IPS-18c (cell line): Measurements from ENCODE around the gene ORC5.

Experiments used
- H3K4me3 ChIP-seq: 2 replicates; pipeline ENCODE4 v1.7.0; 2013; ENCODE audit warnings: low read depth, mild to moderate bottlenecking, low read length, moderate library complexity; ENCODE audit not compliant: insufficient read depth
- H3K9me3 ChIP-seq: one replicate; pipeline ENCODE4 v1.6.1; 2013; ENCODE audit warnings: mild to moderate bottlenecking, low read length, moderate library complexity; ENCODE audit not compliant: control insufficient read depth, insufficient read depth

The ORC5 gene

DNA sequence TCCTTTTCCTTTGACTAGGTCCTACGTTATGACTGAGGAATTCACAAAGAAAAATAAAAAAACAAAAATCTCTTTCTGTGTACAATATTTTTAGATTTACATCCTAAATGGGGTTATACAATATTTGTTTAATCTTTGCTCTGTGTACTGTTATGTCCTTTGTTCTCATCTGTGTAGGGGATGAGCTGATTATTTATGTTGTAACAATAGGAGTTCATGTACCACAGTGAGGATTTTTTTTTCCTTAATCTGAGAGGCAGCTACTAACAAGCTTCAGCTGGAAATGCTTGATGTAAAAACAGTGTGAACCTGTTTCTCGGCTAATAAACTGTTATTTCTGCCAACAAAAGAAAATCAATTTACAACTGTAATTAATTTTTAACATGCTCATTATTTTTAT, 58.0 kb downstream of the ORC5 start:
- no peaks in the 10 kb centered on the region for H3K9me3 ChIP-seq

DNA sequence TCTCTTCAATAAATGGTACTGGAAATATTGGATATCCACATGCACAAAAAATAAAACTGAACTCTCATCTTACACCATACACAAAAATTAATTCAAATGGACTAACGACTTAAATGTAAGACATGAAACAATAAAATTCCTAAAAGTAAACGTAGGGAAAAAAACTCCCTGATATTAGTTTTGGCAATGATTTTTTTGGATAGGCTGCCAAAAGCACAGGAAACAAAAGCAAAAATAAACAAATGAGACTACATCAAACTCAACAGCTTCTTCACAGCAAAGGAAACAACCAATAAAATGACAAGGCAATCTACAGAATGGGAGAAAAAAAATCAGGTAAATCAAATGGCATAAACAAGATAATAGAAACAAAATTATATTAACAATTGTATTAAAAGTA, 65.7 kb downstream of the ORC5 start:
- no peaks in the 10 kb centered on the region for H3K9me3 ChIP-seq
- no peak overlapping the region for H3K4me3 ChIP-seq

More for the DNA sequence above, 58.0 kb downstream of the ORC5 start:
- H3K4me3 ChIP-seq: no peak overlapping the region

DNA sequence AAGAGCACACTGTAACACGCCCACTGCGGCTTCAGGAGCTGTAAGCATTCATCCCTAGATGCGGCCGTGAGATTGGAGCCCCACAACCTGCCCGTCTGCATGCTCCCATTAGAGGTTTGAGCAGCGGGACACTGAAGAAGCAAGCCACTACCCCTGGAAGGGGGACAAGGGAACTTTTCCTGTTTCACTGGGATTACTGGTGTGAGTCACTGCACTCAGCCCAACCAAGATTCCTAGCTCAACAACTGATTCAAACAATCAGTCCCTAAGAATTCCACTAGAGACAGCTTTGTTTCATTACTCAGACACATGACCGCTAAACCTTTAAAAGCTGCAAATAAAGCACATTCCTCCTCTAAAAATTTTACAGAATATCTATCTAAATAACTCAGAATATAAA, 69.8 kb downstream of the ORC5 start:
- H3K4me3 ChIP-seq: no peak overlapping the region
- no peaks in the 10 kb centered on the region for H3K9me3 ChIP-seq

GRCh38 chr7:104137511-104137910, 70.3 kb downstream of the ORC5 start:
- H3K9me3 ChIP-seq: no peaks in the 10 kb centered on the region
- H3K4me3 ChIP-seq: no peak overlapping the region

- H3K9me3 ChIP-seq: no peaks in the 10 kb centered on the region
- no peak overlapping the region for H3K4me3 ChIP-seq
These were observed 70.8 kb downstream of the ORC5 start for GRCh38 chr7:104136981-104137380.

DNA sequence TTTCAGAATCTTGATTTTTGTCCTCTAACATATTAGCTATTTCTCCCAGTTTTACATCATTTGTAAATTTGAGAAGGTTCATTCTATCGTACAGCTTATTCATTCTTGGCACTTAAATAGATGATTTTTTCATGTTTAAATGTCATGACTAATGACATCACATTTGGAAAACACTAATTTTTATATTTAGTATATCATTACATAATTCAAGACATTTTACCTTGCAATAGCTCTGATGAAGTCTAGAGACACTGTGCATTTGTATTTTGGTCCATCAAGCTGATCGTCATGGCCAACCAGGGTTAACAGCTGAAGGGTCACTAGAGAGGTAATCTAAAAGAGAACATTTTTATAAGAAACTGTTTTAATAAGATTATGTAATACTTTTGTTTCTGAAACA, 71.3 kb downstream of the ORC5 start:
- Histone ChIP-seq H3K9me3 (no peaks in the 10 kb centered on the region), H3K4me3 (no peak overlapping the region)

DNA sequence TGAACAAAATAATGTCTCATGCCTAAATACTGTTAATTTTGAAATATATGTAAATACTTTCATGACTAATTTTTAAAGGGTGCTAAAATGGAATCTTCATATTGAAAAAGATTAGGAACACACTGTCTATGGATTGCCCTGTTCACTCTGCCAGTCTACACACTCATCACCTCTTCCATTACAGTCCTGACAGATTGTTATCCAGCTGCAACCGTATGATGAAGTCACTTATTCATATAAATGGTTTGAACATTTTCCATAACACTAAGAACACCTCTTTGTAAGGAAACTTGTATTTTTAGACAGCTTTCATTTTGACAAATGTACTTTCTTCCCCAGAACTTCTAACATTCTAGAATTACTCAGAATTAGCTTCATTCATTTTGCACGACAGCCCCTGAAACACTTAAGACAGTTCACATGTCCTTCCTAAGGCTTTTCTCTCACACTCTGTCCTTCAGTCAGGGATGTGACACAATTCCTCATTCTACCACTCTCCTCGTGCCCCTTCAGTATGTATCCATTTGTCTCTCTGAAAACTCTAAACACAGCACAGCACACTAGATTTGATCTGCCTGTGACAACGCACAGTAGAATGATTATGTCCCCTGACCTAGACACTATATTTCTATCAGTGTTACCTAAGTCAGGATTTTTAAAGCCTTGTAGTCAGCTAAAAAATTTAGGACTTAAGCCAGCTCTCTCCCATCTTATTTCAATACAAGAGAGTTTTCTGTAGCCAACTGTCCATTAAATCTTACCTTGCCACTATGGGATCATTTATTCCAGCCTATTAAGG, 71.9 kb downstream of the ORC5 start:
- H3K9me3 ChIP-seq: no peaks in the 10 kb centered on the region
- no peak overlapping the region for H3K4me3 ChIP-seq

- Histone ChIP-seq H3K9me3 (no peaks in the 10 kb centered on the region), H3K4me3 (no peak overlapping the region)
These were observed 74.6 kb downstream of the ORC5 start for GRCh38 chr7:104133238-104133637.

- no peaks in the 10 kb centered on the region for H3K9me3 ChIP-seq
- H3K4me3 ChIP-seq: no peak overlapping the region
These were observed 77.1 kb downstream of the ORC5 start for GRCh38 chr7:104130726-104131125.

DNA sequence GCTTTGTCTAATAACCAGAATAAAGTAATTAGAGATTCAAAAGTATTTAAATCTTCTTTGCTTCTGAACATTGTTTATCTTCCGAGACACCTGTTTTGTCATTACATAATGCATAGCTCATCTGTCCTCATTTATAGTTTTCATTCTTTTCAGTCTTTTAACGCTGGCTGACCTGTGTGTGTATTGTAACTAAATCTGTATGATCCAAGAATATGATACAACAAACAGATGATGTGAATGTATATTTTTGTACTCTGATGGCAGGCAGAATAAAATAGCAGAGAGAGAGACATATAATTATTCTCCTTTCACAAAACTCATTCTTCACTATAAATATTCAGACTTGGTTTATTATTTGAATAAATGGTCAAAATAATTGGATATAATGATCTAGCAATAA, 80.6 kb downstream of the ORC5 start:
- no peaks in the 10 kb centered on the region for H3K9me3 ChIP-seq

GRCh38 chr7:104126411-104126841, 81.4 kb downstream of the ORC5 start:
- H3K9me3 ChIP-seq: no peaks in the 10 kb centered on the region
- no peak overlapping the region for H3K4me3 ChIP-seq

More for the DNA sequence above, 80.6 kb downstream of the ORC5 start:
- H3K4me3 ChIP-seq: no peak overlapping the region

DNA sequence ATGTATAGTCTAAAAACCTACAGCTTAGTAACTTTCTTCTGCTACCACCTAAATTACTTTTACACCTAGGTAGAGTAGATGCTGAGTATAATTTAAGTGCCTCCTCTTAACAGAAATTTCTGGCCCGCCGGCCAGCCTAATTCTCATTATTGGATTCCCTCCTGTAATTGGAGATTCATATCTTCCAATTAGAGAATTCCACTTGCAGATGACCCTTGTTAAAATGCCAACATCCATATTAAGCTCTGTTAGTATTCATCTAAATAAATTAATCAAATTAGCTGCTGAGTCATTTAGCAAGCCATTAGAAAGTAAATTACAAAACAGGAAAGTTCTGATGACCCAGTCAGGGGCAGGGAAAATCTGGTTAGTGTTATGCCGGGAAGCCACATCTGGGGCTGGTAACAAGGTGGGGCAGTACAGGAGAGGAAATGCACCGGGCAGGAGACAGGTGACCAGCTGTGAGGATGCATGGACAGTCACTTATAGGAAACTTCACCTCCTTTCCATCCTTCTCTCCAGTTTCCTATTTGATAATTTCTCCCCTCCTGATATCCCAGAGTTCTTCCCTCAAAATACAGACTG, 82.8 kb downstream of the ORC5 start:
- Histone ChIP-seq H3K4me3 (no peak overlapping the region), H3K9me3 (no peaks in the 10 kb centered on the region)

DNA sequence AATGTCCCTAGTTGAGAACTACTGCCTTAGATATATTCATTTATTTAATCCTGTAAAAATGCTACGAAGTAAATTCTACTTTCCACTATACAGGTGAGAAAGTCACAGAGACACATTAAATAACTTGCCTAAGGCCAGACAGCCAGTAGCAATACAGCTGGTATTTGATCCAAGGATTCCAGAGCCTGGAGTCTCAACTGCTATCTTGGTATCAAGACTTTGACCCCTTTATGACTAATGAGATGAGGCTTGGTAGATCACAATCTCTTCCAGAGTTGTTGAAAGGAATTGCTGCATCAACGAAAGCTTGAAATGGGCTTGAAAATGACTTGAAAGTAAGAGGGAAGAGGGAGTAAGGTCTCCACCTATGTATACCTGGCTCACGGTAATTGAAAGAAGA, 83.3 kb downstream of the ORC5 start:
- Histone ChIP-seq H3K4me3 (no peak overlapping the region), H3K9me3 (no peaks in the 10 kb centered on the region)

- H3K4me3 ChIP-seq: no peak overlapping the region
- no peaks in the 10 kb centered on the region for H3K9me3 ChIP-seq
These were observed 84.0 kb downstream of the ORC5 start for GRCh38 chr7:104123786-104124185.

DNA sequence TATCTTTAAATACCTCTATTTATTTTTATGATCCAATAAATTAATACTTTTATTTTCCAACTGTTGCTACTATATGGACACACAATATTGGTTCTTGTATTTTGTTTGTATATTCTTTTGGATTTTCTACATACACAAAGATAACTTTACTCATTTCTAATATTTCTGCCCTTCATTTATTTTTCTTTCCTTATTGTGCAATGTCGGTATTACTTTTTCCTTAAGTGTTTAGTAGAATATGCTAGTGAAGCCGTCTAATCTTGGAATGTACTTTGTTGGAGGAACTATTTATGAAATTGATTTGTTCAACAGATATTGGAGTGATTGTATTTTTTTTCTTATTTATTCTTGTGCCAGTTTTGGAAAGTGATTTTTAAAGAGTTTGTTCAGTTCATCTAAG, 94.0 kb downstream of the ORC5 start:
- Histone ChIP-seq H3K4me3 (no peak overlapping the region), H3K9me3 (peaks cover 4% of the 10 kb centered on the region)

DNA sequence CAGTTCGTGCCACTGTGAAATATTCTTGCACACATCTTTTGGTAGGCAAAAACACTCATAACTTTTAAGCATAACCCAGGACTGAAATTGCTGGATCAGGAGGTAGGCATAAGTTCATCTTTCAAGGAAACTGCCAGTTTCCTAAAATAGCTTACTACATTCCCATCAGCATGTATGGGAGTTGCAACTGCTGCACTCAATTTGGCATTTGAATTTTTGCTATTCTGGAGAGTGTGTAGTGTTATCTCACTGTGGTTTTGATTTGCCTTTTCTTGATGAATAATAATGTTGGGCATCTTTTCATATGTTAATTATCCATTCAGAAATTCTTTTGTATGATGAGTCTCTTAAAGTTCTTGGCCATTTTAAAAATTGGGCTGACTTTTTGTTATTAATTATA, 95.2 kb downstream of the ORC5 start:
- Histone ChIP-seq H3K4me3 (no peak overlapping the region), H3K9me3 (no peaks in the 10 kb centered on the region)

GRCh38 chr7:104111271-104111670, 96.5 kb downstream of the ORC5 start:
- no peak overlapping the region for H3K4me3 ChIP-seq
- H3K9me3 ChIP-seq: no peaks in the 10 kb centered on the region

- H3K4me3 ChIP-seq: no peak overlapping the region
- peaks cover 2% of the 10 kb centered on the region for H3K9me3 ChIP-seq
These were observed 101.5 kb downstream of the ORC5 start for GRCh38 chr7:104106108-104106905.
